Measurements from ENCODE around the gene KSR2. TPM values are rescaled to one million over a fixed set of nuclear protein-coding genes. Genes with fewer than 3 reads are reported as not detected.

The KSR2 gene
- polyA plus RNA-seq, 3 donors: 0.80 to 1.3 (median 1.1) TPM

DNA sequence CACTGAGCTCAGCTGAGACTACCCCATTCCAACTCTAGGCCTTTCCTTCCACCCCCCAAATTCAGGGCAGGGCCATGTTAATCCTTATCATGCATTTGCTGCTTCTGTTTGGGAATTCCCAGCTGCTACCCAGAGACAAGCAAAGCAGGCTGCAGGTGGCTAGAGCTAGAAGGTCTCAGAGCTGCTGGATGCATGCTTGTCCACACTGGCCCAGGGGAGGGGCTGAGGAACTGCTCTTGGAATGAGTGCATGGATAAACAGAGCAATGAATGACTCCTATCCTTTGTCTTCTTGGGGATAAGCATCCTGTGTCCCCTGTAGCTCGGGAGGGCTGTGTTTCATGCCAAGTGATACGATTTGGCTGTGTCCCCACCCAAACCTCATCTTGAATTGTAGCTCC, 470.5 kb downstream of the KSR2 start:
- DNase-seq: no peak

DNA sequence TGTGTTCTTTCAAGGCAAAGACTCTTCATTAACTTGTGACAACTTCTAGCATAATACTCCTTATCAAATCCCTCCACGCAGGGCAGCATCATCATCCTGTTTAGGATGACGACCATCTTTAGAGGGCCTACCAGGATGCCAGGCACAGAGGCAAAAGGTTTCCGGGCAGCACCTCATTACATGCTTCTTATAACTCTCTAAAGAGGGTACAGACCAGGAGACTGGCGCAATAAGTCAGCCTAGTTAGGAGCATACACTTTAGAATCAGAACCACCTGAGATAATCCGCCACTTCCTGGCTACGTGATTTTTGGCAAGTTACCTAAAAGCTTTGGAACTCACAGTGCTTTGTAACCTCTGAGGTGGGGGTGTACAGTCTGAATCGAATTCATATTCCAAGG, 471.4 kb downstream of the KSR2 start:
- no peak for DNase-seq

GRCh38 chr12:117494833-117495655, 473.7 kb downstream of the KSR2 start:
- peak; percentile 89 for DNase-seq

DNA sequence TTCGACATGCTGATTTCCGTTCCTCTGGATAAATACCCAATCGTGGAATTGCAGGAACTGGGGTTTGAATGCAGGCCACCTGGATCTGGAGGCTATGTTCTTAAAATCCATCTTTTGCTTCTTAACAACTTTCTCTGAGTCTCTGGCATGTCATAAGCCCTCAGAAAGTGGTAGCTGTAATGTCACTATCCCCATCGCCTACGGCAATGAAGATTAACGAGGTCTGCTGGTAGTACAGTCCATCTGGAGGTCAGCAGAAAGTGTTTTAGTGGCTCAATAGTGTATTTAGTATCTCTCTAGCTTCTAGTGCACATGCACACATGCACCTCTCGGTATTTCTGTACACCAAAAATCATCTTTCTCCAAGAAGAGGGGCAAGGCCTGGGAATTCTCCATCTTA, 477.1 kb downstream of the KSR2 start:
- no peak for DNase-seq

DNA sequence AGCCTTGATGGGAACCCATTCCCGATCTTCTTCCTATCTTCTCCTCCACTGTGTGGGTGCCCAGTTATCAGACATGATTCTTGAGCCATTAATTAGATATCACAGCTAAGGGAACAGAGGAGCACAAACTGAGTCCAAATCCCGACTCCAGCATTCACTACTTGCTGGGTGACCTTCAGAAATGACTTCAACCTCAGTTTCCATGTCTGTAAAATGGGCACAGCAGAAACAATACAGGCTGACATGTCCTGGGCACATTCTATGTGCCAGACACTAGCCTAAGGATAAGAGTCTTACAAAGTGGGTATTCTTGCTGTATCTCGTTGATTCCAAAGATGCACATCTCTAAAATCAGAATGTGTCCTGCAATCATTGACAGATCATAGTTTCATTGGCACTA, 478.7 kb downstream of the KSR2 start:
- no peak for DNase-seq

DNA sequence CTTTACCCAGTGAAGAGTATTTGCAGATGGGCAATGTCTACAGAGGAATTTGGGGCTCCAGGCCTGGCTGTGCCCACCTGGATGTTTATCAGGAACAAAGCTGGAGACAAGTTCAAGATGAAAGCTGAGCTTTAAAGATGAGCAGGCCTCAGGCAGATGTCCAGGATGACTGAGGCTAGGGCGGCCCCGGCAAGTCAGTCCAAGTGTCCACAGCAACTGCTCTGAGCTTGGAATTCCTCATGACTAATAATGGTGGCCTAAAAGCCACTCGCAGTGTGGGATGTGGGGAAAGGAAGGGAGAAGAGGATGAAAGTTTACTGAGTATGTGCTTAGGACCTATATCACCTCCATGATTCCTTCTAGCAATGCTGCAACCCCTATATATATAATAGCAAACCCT, 479.1 kb downstream of the KSR2 start:
- no peak for DNase-seq

- DNase-seq: peak; percentile 34
Observed at GRCh38 chr12:117486840-117487659, 481.7 kb downstream of the KSR2 start.

- peak; percentile 47 for DNase-seq
Observed at GRCh38 chr12:117485984-117486839, 482.6 kb downstream of the KSR2 start.

DNA sequence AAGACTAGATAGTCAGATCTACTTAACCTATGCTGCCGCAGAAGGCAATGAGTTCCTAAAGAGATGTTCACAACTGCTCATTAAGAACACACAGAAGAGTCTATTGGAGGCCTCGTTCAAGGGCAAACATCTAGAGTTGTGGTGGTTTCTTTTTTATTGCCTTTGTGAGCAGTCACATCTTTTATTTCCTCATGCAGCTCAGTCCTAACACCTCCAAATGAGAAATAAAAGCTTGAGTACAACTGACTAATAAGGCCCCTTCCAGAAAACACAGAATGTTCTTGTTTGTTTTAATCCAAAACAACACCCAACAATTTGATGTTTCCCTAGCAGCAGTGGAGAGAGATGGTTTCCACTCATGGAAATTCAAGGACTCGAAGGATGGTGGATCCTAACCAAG, 483.9 kb downstream of the KSR2 start:
- no peak for DNase-seq

GRCh38 chr12:117483501-117483900, 485.3 kb downstream of the KSR2 start:
- DNase-seq: no peak

DNA sequence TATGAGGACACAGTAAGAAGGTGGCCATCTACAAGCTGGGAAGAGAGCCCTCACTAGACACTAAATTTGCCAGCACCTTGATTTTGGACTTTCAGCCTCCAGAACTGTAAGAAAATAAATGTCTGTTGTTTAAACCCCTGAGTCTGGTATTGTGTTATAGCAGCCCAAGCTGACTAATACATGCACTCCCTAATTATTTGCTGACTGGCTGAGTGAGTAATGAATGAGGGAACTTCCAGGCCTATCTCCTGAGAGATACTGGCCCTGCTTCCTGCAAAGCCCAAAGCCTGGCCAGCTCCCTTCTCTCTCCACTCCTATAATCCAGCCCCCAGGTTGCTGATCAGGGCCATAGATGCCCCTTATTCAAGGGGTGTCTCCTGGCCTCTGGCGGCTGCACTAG, 487.3 kb downstream of the KSR2 start:
- no peak for DNase-seq

DNA sequence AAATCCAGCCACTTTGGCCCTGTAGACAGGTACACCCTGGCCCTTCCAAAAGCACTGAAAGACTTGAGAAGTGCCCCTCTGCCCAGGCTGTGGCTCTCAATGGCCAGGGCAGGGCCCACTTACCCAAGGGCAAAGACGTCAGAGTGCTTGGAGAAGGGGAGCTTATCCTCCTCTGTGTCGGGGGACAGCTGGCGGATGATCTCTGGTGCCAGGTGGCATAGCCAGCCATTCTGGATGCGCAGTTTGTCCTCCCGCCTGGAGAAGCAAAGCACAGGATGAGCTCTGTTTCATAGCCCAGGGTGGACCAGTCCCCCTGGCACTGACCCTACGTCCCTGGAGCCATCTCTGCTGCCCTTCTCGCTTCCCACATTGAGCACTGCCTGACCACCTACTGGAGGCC, 492.4 kb downstream of the KSR2 start:
- no peak for DNase-seq

- no peak for DNase-seq
Observed at GRCh38 chr12:117473856-117474255, 494.9 kb downstream of the KSR2 start.

DNA sequence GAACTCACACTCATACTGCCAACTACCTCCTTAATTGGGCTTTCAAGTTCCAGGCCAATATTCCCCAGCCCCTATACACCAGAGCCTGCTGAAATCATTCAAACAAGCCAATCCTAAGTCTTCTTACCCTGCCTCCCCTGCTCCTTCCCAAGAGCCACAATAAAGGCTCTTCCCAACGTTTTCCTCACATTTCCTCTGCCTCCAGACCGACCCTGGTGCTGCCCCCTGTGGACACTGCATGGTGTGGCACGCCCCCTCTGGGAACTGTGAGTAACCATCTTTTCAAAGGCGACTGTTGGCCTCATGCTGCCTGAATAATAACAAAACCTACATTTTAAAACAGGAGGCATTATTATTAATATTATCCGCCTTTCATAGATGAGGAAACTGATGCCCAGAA, 495.8 kb downstream of the KSR2 start:
- DNase-seq: no peak

GRCh38 chr12:117470804-117471203, 498.0 kb downstream of the KSR2 start:
- no peak for DNase-seq

DNA sequence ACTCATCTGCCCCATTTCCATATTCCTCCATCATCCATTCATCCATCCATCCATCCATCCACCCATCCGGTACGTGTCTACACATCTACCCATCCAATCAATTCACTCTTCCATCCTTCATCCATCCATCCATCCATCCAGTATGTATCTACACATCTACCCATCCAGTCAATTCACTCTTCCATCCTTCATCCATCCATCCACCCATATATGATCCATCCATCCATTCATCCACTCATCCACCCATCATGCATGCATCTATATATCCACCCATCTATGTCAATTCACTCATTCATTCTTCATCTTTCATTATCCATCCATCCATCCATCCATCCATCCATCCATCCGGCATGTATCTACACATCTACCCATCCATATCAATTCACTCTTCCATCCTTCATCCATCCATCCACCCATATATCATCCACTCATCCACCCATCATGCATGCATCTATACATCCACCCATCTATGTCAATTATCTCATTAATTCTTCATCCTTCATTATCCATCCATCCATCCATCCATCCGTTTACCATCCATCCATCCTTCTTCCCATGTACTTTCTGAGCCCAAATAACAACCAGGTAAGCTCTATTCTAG, 498.8 kb downstream of the KSR2 start:
- DNase-seq: no peak

DNA sequence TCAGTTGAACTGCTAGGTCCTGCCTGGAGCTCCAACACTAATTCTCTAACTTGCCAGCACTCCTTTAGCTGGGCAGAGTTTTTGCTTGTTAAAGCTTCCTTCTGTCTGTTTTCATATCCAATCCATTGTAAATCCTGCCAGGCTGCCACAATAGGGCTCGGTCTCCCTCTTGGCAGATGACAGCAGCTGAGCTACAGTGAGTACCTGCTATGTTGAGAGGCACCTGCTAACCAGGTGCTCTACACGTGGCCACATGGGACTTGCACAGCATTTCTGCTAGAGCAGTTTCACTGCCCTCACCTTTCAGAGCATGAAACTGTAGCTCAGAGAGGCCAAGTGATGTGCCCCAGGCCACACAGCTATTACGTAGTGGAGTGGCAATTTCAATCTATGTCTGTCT, 500.8 kb downstream of the KSR2 start:
- no peak for DNase-seq

- DNase-seq: no peak
Observed at GRCh38 chr12:117467588-117467987, 501.2 kb downstream of the KSR2 start.

DNA sequence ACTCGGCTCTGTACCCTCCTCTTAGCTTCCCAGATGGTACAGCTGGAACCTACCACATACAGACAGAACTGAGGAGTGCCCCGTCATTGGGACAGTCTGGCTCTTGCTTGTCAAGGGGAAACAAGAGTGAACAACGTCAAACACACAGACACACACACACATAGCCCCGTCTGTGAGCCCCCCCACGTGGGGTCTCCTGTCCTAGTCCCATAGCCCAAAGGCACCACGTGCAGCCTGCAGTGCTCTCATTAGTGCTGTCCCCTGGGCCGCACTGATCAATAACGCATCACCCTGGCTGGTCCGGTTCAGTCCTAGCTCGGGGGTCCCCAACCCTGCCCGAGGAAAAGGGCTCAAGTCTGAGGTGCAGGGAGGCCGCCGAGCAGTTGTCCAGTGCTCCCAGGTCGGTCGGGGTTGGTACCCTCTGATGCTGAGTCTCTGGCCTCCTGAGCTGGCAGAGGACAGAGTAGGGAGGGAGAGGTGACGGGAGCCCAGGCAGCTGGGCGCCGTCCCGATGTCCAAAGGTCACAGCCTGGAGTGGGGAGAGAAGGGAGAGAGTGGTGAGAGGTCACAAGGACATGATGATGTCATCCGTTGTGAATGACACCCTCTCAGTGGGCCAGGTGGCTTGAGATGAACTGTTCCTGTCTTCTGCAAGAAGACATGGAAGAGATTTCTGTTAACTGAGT, 502.0 kb downstream of the KSR2 start:
- DNase-seq: no peak

- no peak for DNase-seq
Observed at GRCh38 chr12:117461732-117462131, 507.1 kb downstream of the KSR2 start.

- no peak for DNase-seq
Observed at GRCh38 chr12:117459229-117459628, 509.6 kb downstream of the KSR2 start.

Data from renal pelvis (tissue), 4 donors.